H1 (cell line): ENCODE data around the gene GAB2. TPM values are rescaled to one million over a fixed set of nuclear protein-coding genes. Genes with fewer than 3 reads are reported as not detected.

ENCODE experiments used
- CTCF ChIA-PET: fragments of 300-600 bp; sonication (Branson Sonifier 250); formaldehyde crosslinking; loops from one replicate; lab custom pipeline; 2021; ENCODE audit not compliant: partially characterized antibody; lab: Charles Lee
- POLR2A ChIA-PET: fragments of 300-600 bp; sonication (Branson Sonifier 250); formaldehyde crosslinking; loops from one replicate; lab custom pipeline; 2021; ENCODE audit warnings: inconsistent platforms; ENCODE audit not compliant: partially characterized antibody; lab: Charles Lee
- DNase-seq, 2 experiments: peaks; one replicate each; pipeline versions ENCODE4 v3.0.0 to v3.0.0-alpha.2; 2010 to 2022; ENCODE audit warnings: low spot score in 2 of 2, low read depth in 1 of 2, mixed read lengths in 1 of 2
- FAIRE-seq: peaks from 2 replicates; lab custom pipeline; 2011; peaks lifted over from hg19 to GRCh38; lab: Jason Lieb, UNC
- H2AFZ ChIP-seq: 2 replicates; pipeline ENCODE4 v1.8.1; 2012; ENCODE audit warnings: low read length, inconsistent platforms
- H2AK5ac ChIP-seq: 2 replicates; pipeline ENCODE4 v1.6.1; 2013; ENCODE audit warnings: low read depth, low read length
- H2BK120ac ChIP-seq: replicated peaks from 2 replicates; pipeline ENCODE3; 2013; ENCODE audit warnings: low read depth, low read length, inconsistent platforms
- H2BK12ac ChIP-seq: 2 replicates; pipeline ENCODE4 v1.6.1; 2013; ENCODE audit warnings: low read depth, low read length
- H2BK15ac ChIP-seq: 2 replicates; pipeline ENCODE4 v1.6.1; 2013; ENCODE audit warnings: low read length
- H2BK20ac ChIP-seq: 2 replicates; pipeline ENCODE4 v1.6.1; 2013; ENCODE audit warnings: low read length
- H2BK5ac ChIP-seq: 2 replicates; pipeline ENCODE4 v1.6.1; 2013; ENCODE audit warnings: low read depth, low read length
- H3K14ac ChIP-seq: 2 replicates; pipeline ENCODE4 v1.6.1; 2013; ENCODE audit warnings: inconsistent platforms; ENCODE audit not compliant: insufficient read length
- H3K18ac ChIP-seq: 2 replicates; pipeline ENCODE4 v1.6.1; 2013; ENCODE audit warnings: low read length; ENCODE audit errors: extremely low read depth
- H3K23ac ChIP-seq: 2 replicates; pipeline ENCODE4 v1.6.1; 2013; ENCODE audit warnings: inconsistent platforms; ENCODE audit not compliant: insufficient read length
- H3K23me2 ChIP-seq: 2 replicates; pipeline ENCODE4 v1.6.1; 2013; ENCODE audit warnings: low read depth, low read length
- H3K27ac ChIP-seq: 2 replicates; pipeline ENCODE4 v1.6.1; 2011; ENCODE audit warnings: low read depth, low read length, inconsistent platforms
- H3K27me3 ChIP-seq, 4 experiments: replicated peaks in 1 of 4; 1 replicate in 1 of 4; 2 replicates in 3 of 4; pipeline versions ENCODE4 v1.6.1 to v1.8.1; 2011 to 2013; ENCODE audit warnings: low read length in 3 of 4, mild to moderate bottlenecking in 3 of 4, inconsistent platforms in 2 of 4, mixed read lengths in 2 of 4, moderate library complexity in 1 of 4; ENCODE audit not compliant: control insufficient read depth in 3 of 4, insufficient read depth in 3 of 4; ENCODE audit errors: extremely low read depth in 1 of 4
- H3K36me3 ChIP-seq, 4 experiments: 2 replicates each; pipeline versions ENCODE4 v1.6.1 to v1.8.1; 2011 to 2013; ENCODE audit warnings: mild to moderate bottlenecking in 4 of 4, low read length in 3 of 4, moderate library complexity in 2 of 4, control low read depth in 1 of 4, inconsistent platforms in 1 of 4; ENCODE audit not compliant: insufficient read depth in 4 of 4, control insufficient read depth in 2 of 4
- H3K4ac ChIP-seq: replicated peaks from 2 replicates; pipeline ENCODE3; 2013; ENCODE audit warnings: low read length, low read depth, mixed read lengths, inconsistent platforms; ENCODE audit not compliant: insufficient read length
- H3K4me1 ChIP-seq, 4 experiments: replicated peaks in 1 of 4; 1 replicate in 1 of 4; 2 replicates in 3 of 4; pipeline versions ENCODE4 v1.6.1 to v1.8.1; 2011 to 2013; ENCODE audit warnings: low read length in 3 of 4, inconsistent platforms in 2 of 4, mixed read lengths in 1 of 4; ENCODE audit not compliant: insufficient read depth in 4 of 4, control insufficient read depth in 3 of 4
- H3K4me2 ChIP-seq, 2 experiments: 2 replicates each; pipeline versions ENCODE4 v1.6.1 to v1.8.1; 2011 to 2013; ENCODE audit warnings: low read depth in 2 of 2, low read length in 2 of 2, control low read depth in 1 of 2, inconsistent platforms in 1 of 2, mild to moderate bottlenecking in 1 of 2; ENCODE audit not compliant: insufficient read depth in 1 of 2
- H3K4me3 ChIP-seq, 4 experiments: fragments of 200-600, 300-600 bp in 1 of 4; sonication (generic), shearing (Covaris generic), sonication (Bioruptor Twin) in 1 of 4; 2 replicates each; pipeline versions ENCODE4 v1.5.1 to v1.8.1; 2011 to 2016; ENCODE audit warnings: low read length in 4 of 4, low read depth in 3 of 4, control low read depth in 2 of 4, inconsistent platforms in 2 of 4, mild to moderate bottlenecking in 2 of 4, mixed read lengths in 1 of 4, moderate library complexity in 1 of 4; ENCODE audit not compliant: insufficient read depth in 2 of 4; ENCODE audit errors: extremely low read depth in 1 of 4
- H3K56ac ChIP-seq: replicated peaks from 2 replicates; pipeline ENCODE3; 2013; ENCODE audit warnings: low read depth, mild to moderate bottlenecking, mixed read lengths, low read length, inconsistent platforms; ENCODE audit not compliant: insufficient read length
- H3K79me1 ChIP-seq: 2 replicates; pipeline ENCODE4 v1.6.1; 2013; ENCODE audit warnings: low read depth, low read length, control low read depth
- H3K79me2 ChIP-seq, 2 experiments: 2 replicates each; pipeline versions ENCODE4 v1.6.1 to v1.8.1; 2012 to 2013; ENCODE audit warnings: low read length in 2 of 2, mild to moderate bottlenecking in 2 of 2, inconsistent platforms in 1 of 2; ENCODE audit not compliant: insufficient read depth in 2 of 2, control insufficient read depth in 1 of 2
- H3K9ac ChIP-seq, 4 experiments: replicated peaks in 1 of 4; 1 replicate in 1 of 4; 2 replicates in 3 of 4; pipeline versions ENCODE4 v1.6.1 to v1.8.1; 2011 to 2013; ENCODE audit warnings: low read depth in 3 of 4, low read length in 3 of 4, control low read depth in 2 of 4, mild to moderate bottlenecking in 2 of 4, moderate library complexity in 2 of 4, inconsistent platforms in 1 of 4; ENCODE audit errors: extremely low read depth in 1 of 4
- H3K9me3 ChIP-seq, 2 experiments: 2 replicates each; pipeline versions ENCODE4 v1.6.1 to v1.8.1; 2012 to 2013; ENCODE audit warnings: mild to moderate bottlenecking in 2 of 2, moderate library complexity in 2 of 2, control low read depth in 1 of 2, inconsistent platforms in 1 of 2, low read depth in 1 of 2, low read length in 1 of 2, mixed read lengths in 1 of 2; ENCODE audit not compliant: insufficient read depth in 2 of 2
- H4K20me1 ChIP-seq, 2 experiments: replicated peaks in 1 of 2; 2 replicates each; pipeline versions ENCODE3 to v1.8.1; 2011 to 2013; ENCODE audit warnings: inconsistent platforms in 2 of 2, low read length in 2 of 2, mild to moderate bottlenecking in 1 of 2; ENCODE audit not compliant: insufficient read depth in 2 of 2, control insufficient read depth in 1 of 2
- H4K5ac ChIP-seq: 2 replicates; pipeline ENCODE4 v1.6.1; 2013; ENCODE audit warnings: low read length, low read depth, mixed read lengths, inconsistent platforms; ENCODE audit not compliant: insufficient read length
- H4K8ac ChIP-seq: 2 replicates; pipeline ENCODE4 v1.8.0; 2013; ENCODE audit warnings: mild to moderate bottlenecking, moderate library complexity, low read length, inconsistent platforms; ENCODE audit not compliant: insufficient read depth; ENCODE audit errors: extremely low read depth
- H4K91ac ChIP-seq: replicated peaks from 2 replicates; pipeline ENCODE3; 2013; ENCODE audit warnings: low read length, mixed read lengths, inconsistent platforms; ENCODE audit not compliant: insufficient read length
- E2F6 ChIP-seq: IDR thresholded peaks from 2 replicates; pipeline ENCODE4 v1.6.1; 2012; ENCODE audit warnings: inconsistent platforms
- KDM5A ChIP-seq: fragments of 200-600 bp; IDR thresholded peaks from 2 replicates; pipeline ENCODE4 v1.7.1; 2012; ENCODE audit warnings: mild to moderate bottlenecking, low read length, inconsistent platforms, mixed read lengths
- PHF8 ChIP-seq: fragments of 200-600 bp; sonication (generic); conservative IDR thresholded peaks from 2 replicates; pipeline ENCODE4 v1.7.1; 2012; ENCODE audit warnings: low read depth, mild to moderate bottlenecking, inconsistent platforms, low read length, moderate library complexity
- SIX5 ChIP-seq: IDR thresholded peaks from 2 replicates; pipeline ENCODE4 v1.6.1; 2011; ENCODE audit warnings: mild to moderate bottlenecking, low read depth, low read length
- TEAD4 ChIP-seq: IDR thresholded peaks from 2 replicates; pipeline ENCODE4 v1.6.1; 2012; ENCODE audit warnings: low read depth, low read length, inconsistent platforms, mixed read lengths
- ZNF274 ChIP-seq: IDR thresholded peaks from 2 replicates; pipeline ENCODE4 v1.7.0; 2012; ENCODE audit warnings: low read length, borderline replicate concordance; ENCODE audit errors: extremely low read depth
- WGBS, 2 experiments: shearing (Covaris generic) in 1 of 2; methylation state at CpG; one replicate each; pipeline versions ENCODE4 v1.1.6 to v1.1.7; 2013 to 2015; ENCODE audit warnings: low lambda C conversion rate in 2 of 2, mixed read lengths in 2 of 2, inconsistent platforms in 1 of 2, low coverage in 1 of 2, missing lambda C conversion rate in 1 of 2; ENCODE audit not compliant: insufficient replicate concordance in 2 of 2, insufficient coverage in 1 of 2, insufficient read length in 1 of 2; ENCODE audit errors: extremely low coverage in 1 of 2, missing lambda C conversion rate in 1 of 2; 5-methylcytosine and 5-hydroxymethylcytosine counted together
- polyA plus RNA-seq, 7 experiments: library from polyadenylated mRNA; depleted of rRNA in 3 of 7; stranded (reverse) in 5 of 7; unstranded in 2 of 7; fragments of >200 nt in 5 of 7; fragments of 200-250 nt in 2 of 7; gene quantifications; 1 replicate in 5 of 7; 2 replicates in 1 of 7; 4 replicates in 1 of 7; pipeline versions ENCODE4 v1.2.1 to v1.2.3, GENCODE V29; 2011 to 2013; ENCODE audit warnings: missing spikeins in 2 of 7, mixed read lengths in 2 of 7
- total RNA-seq: library from RNA; stranded (reverse); fragmentation: NEBNext Ultra II Directional; extraction: Animal tissue kit (Norgen Biotek cat#: 25700); gene quantifications from 2 replicates; pipeline ENCODE4 v1.2.1, GENCODE V29; 2021
- TF ChIP-seq, protein P1 (sequence below), 3 experiments: IDR thresholded peaks; 1 replicate in 2 of 3; 2 replicates in 1 of 3; pipeline versions ENCODE4 v1.5.1 to v1.6.1; 2011; ENCODE audit warnings: low read length in 3 of 3, mild to moderate bottlenecking in 3 of 3, inconsistent platforms in 2 of 3, low read depth in 1 of 3, moderate library complexity in 1 of 3; ENCODE audit not compliant: insufficient read depth in 1 of 3; ENCODE audit errors: control extremely low read depth in 1 of 3

The GAB2 gene
- total and polyA plus RNA-seq, 2 of the 8 experiments (the other 6 are each of a cell fraction or from before 2014, with no cell fraction given): 6.3 to 14.0 TPM

DNA sequence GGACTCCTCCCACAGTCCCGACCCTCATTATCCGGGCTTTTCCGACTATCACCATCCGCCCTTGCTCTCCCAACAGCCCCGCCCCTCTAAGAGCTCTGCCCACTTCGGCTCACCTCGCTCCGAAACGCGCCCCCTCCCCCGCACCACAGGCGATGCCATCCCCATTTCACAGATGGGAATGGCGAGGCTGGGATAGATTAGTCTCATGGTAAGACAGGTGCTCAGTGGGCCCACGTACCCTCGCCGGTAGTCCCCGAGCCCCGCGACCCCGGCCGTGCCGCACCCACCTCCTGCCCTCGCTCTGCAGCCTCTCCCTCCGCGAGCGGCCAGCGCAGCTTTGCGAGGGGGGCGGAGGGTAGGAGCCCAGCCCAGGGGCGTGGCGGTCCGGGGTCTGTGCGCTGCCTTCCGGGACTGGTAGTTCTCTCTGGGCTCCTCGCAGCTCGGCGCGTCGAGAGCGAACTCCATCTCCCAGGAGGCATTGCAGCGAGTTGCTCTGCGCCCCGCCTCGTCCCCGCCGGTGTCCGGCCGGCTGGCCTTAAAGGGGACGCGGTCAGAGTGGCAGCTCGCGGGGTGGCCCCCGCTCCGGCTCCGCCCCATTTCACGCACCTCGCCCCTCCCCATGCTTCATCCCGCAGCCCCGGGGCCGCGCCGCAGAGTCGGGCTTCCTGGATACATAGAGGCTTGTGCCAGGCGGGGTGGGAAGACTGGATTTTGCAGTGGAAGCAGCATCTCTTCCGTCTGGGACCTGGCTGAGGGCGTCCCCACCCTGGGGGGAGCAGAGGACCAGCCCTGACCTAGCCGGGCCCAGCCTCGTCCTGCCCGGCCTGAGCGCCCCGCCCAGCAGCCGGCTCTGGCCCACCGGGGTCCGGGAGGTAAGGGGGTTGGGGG is 229.1 kb downstream of the GAB2 start, which contains the start of the genes KCTD21 and USP35:
Gene KCTD21, minus strand, starts transcription at position 341 of the 888 bp plus-strand sequence. CDS start 14,072 bp downstream, outside the sequence.
Gene USP35, plus strand, starts transcription at position 634 of the 888 bp plus-strand sequence. CDS start 7,327 bp downstream, outside the sequence.
- Histone ChIP-seq H3K23ac (no peak within 1 kb of the TSS), H3K18ac (peak within 1 kb of the TSS; percentile 60), H3K79me1 (peaks cover 2% of the 10 kb centered on the region; the same call in 1 of the 2 replicates), H3K4me2 (peak within 1 kb of the TSS; percentile 74 to 86), H3K4me1 (peaks cover 0 to 11% (median 2%) of the 10 kb centered on the region in 4 experiments; a peak in 6 of 7 replicates), H3K56ac (no peak within 1 kb of the TSS), H3K36me3 (no peaks in the 10 kb centered on the region), H3K27me3 (peaks cover 0 to 4% (median 2%) of the 10 kb centered on the region in 4 experiments; a peak in 1 of 7 replicates), H3K9ac (0 out of 7 replicates have a peak within 1 kb of the TSS, but pooled peaks of 1 of the 4 experiments have one; percentile 39), H4K20me1 (peaks cover 0 to 3% of the 10 kb centered on the region in 2 experiments), H2BK120ac (no peak within 1 kb of the TSS), H2BK20ac (no peak within 1 kb of the TSS), H2BK15ac (no peak within 1 kb of the TSS), H2BK12ac (no peak within 1 kb of the TSS), H2AFZ (no peak within 1 kb of the TSS; the same call in 1 of the 2 replicates), H3K14ac (no peak within 1 kb of the TSS), H3K79me2 (no peaks in the 10 kb centered on the region), H4K5ac (peak within 1 kb of the TSS; percentile 10), H3K23me2 (peaks cover 10% of the 10 kb centered on the region), H4K91ac (no peak within 1 kb of the TSS), H4K8ac (peak within 1 kb of the TSS; percentile 71; the same call in 1 of the 2 replicates), H3K4ac (no peak within 1 kb of the TSS), H3K27ac (no peak within 1 kb of the TSS), H3K9me3 (no peaks in the 10 kb centered on the region), H2BK5ac (no peak within 1 kb of the TSS; the same call in 1 of the 2 replicates), H3K4me3 (peak within 1 kb of the TSS; percentile 54 to 84 (median 79)), H2AK5ac (no peak within 1 kb of the TSS)
- ChIA-PET POLR2A (interaction anchor here (0.9 to 3.7 kb wide), 5 partner anchors 11 to 49 kb away, joined by 3 to 16 read pairs (median 3); partner anchors contain the start of gene ALG8), CTCF (interaction anchor here (0.8 kb wide), 1 partner anchor 227 kb away, joined by 3 read pairs; no protein-coding TSS in a partner anchor)
- no peak for FAIRE-seq
- peak; percentile 92 to 95 for DNase-seq
- 2% methylated on average over 60 of the region's 74 CpGs; no CpG with 5 or more reads in 1 of the 2 experiments for WGBS, 2 experiments
- TF ChIP-seq ZNF274 (no peak), E2F6 (no peak), PHF8 (peak; percentile 53), TEAD4 (no peak), KDM5A (no peak), SIX5 (peak; percentile 88)
- TF ChIP-seq, protein P1, sequence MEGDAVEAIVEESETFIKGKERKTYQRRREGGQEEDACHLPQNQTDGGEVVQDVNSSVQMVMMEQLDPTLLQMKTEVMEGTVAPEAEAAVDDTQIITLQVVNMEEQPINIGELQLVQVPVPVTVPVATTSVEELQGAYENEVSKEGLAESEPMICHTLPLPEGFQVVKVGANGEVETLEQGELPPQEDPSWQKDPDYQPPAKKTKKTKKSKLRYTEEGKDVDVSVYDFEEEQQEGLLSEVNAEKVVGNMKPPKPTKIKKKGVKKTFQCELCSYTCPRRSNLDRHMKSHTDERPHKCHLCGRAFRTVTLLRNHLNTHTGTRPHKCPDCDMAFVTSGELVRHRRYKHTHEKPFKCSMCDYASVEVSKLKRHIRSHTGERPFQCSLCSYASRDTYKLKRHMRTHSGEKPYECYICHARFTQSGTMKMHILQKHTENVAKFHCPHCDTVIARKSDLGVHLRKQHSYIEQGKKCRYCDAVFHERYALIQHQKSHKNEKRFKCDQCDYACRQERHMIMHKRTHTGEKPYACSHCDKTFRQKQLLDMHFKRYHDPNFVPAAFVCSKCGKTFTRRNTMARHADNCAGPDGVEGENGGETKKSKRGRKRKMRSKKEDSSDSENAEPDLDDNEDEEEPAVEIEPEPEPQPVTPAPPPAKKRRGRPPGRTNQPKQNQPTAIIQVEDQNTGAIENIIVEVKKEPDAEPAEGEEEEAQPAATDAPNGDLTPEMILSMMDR (IDR thresholded peaks at IDR 0.05; ENCODE audit: control extremely low read depth in 1 of 3, insufficient read depth in 1 of 3, low read depth in 1 of 3, low read length in 3 of 3): no peak
